ENCODE measurements around the gene MLIP.

DNA sequence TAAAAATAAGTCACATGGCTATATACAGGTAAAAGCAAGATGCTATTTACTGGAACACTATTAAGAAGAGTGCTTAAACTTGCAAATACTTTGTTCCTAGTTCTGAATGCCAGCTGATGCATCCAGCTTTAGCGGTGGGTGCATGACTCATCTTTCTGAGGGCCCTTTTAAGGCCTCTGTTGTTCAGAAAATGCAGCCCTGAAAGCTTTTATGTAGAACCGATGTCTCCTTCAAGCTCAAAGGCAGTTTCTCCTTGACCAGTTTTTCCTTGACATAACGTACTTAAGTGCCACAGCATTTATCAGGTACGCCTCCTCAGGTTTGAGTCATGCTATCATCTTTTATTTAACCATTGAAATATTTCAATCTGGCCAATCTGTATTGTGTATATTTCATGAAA, 82.8 kb downstream of the MLIP start:
- TF ChIP-seq, protein P1, sequence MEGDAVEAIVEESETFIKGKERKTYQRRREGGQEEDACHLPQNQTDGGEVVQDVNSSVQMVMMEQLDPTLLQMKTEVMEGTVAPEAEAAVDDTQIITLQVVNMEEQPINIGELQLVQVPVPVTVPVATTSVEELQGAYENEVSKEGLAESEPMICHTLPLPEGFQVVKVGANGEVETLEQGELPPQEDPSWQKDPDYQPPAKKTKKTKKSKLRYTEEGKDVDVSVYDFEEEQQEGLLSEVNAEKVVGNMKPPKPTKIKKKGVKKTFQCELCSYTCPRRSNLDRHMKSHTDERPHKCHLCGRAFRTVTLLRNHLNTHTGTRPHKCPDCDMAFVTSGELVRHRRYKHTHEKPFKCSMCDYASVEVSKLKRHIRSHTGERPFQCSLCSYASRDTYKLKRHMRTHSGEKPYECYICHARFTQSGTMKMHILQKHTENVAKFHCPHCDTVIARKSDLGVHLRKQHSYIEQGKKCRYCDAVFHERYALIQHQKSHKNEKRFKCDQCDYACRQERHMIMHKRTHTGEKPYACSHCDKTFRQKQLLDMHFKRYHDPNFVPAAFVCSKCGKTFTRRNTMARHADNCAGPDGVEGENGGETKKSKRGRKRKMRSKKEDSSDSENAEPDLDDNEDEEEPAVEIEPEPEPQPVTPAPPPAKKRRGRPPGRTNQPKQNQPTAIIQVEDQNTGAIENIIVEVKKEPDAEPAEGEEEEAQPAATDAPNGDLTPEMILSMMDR (conservative IDR thresholded peaks at IDR 0.05; ENCODE audit: low read length), result no peak
- no peak for TF ChIP-seq EZH2phosphoT487 (IDR thresholded peaks at IDR 0.05; ENCODE audit: borderline replicate concordance, low read depth, low read length)
